ENCODE data around the gene FCRLB. TPM values are rescaled to one million over a fixed set of nuclear protein-coding genes. Genes with fewer than 3 reads are reported as not detected.

The FCRLB gene
- total RNA-seq, 2 experiments from 2014 or later, result 0.35 to 0.43 TPM

DNA sequence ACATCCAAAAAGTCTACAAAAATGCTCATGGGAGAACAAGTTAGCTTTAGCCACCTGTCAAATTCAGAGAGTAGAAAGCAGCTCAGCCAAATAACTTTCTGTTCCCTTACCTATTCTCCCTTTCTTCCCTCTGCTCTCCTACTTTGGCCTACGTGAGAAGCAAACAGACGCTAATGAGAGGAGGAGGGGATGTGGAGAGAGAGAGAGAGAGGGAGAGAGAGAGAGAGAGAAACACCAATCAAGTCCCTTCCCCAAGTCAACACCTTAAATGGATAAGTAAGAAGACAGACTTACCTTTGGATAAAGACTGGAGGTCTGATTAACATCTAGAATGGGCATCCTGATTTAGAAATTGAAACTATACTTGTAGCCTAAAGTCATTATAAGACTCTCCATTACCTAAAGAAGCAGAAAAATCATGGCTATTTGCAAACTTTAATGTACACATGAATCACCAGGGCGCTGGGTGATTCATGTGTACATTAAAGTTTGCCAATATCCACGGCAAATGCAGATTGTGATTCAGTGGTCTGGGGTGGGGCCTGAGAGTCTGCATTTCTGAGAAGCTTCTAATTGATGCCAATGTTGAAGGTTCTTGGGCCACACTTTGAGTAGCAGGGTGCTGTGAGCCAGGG lies 15.1 kb downstream of the FCRLB start:
- ChIA-PET POLR2A (interaction anchor here (1.5 to 3.1 kb wide), 2 partner anchors 10 to 13 kb away, joined by 7 to 18 read pairs; partner anchors contain the start of gene DUSP12), CTCF (interaction anchor here (0.7 to 7.9 kb wide), 7 partner anchors 10 to 253 kb away, joined by 3 to 67 read pairs (median 6); partner anchors contain the start of gene DUSP12)
- H3K27ac Mint-ChIP-seq, result no peak overlapping the region
- no peaks in the 10 kb centered on the region for H3K9me3 Mint-ChIP-seq
- peaks cover 30% of the 10 kb centered on the region for H3K27me3 Mint-ChIP-seq
- H3K36me3 Mint-ChIP-seq (ENCODE audit: low read depth), result no peaks in the 10 kb centered on the region
- peaks cover 41% of the 10 kb centered on the region for H3K4me1 Mint-ChIP-seq
- DNase-seq, result no peak
- H3K4me3 Mint-ChIP-seq, result no peak overlapping the region

- H3K27me3 Mint-ChIP-seq, result peaks cover 25% of the 10 kb centered on the region
- no peak overlapping the region for H3K27ac Mint-ChIP-seq
- ChIA-PET CTCF (interaction anchor here (0.7 to 7.9 kb wide), 11 partner anchors 8 to 254 kb away, joined by 3 to 67 read pairs (median 5); partner anchors contain the start of gene DUSP12), POLR2A (interaction anchor here (1.5 to 4.3 kb wide), 3 partner anchors 11 to 12 kb away, joined by 7 to 22 read pairs (median 18); partner anchors contain the start of gene DUSP12)
- H3K4me1 Mint-ChIP-seq, result peaks cover 41% of the 10 kb centered on the region
- H3K36me3 Mint-ChIP-seq (ENCODE audit: low read depth), result no peaks in the 10 kb centered on the region
- H3K9me3 Mint-ChIP-seq, result no peaks in the 10 kb centered on the region
- DNase-seq, result no peak
- no peak overlapping the region for H3K4me3 Mint-ChIP-seq
These were observed 16.3 kb downstream of the FCRLB start for GRCh38 chr1:161737625-161738024.

- H3K27ac Mint-ChIP-seq, result peak overlapping the region; percentile 77
- H3K4me1 Mint-ChIP-seq, result peaks cover 48% of the 10 kb centered on the region
These were observed 17.4 kb downstream of the FCRLB start for GRCh38 chr1:161738627-161739287.

DNA sequence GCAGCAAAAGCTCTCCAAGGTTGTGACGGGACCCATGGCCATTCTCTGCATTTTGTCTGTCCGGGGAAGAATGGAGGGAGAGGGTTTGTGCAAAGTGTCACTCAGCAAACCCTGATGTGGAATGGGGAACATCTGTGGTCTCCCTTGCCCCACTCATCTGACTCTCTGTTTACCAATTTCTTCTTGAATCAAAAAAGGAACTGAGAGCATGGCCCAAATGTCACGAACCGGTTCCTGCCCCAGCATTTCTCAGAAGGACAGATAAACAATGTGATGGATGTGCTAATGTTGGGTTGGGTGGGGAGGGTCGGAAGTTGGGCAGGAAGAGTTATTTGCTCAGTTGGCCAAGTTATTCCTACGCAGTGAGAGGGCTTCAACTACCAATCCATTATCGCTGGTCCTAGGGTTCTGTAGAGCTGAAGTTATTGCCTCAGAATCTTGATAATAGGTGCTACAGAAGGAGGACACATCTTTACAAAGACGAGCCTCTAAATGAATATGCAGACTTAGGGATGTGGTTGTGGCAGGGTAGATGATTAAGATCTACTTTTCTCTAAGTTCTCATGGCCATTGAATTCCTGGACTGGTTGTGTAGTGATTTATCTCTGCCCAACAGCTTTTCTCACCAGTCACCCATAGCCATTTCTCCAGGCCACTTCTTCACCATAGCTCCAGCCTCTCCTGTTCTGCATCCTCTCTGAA lies 18.7 kb downstream of the FCRLB start:
- ChIA-PET POLR2A (interaction anchor here (0.7 to 4.3 kb wide), 5 partner anchors 9 to 256 kb away, joined by 3 to 22 read pairs (median 8); partner anchors contain the start of gene DUSP12), CTCF (interaction anchor here (0.9 to 7.9 kb wide), 12 partner anchors 9 to 297 kb away, joined by 3 to 67 read pairs (median 9); partner anchors contain the start of genes DUSP12 and FCGR2A)
- peaks cover 59% of the 10 kb centered on the region for H3K4me1 Mint-ChIP-seq
- peak overlapping the region; percentile 50 for H3K27ac Mint-ChIP-seq
- no peaks in the 10 kb centered on the region for H3K9me3 Mint-ChIP-seq
- H3K4me3 Mint-ChIP-seq, result no peak overlapping the region
- H3K27me3 Mint-ChIP-seq, result peaks cover 22% of the 10 kb centered on the region
- no peaks in the 10 kb centered on the region for H3K36me3 Mint-ChIP-seq (ENCODE audit: low read depth)
- no peak for DNase-seq

More at GRCh38 chr1:161738627-161739287, 17.4 kb downstream of the FCRLB start:
- Mint-ChIP-seq H3K36me3 (ENCODE audit: low read depth) (no peaks in the 10 kb centered on the region), H3K4me3 (peak overlapping the region; percentile 11), H3K9me3 (no peaks in the 10 kb centered on the region), H3K27me3 (peaks cover 20% of the 10 kb centered on the region)
- ChIA-PET CTCF (interaction anchor here (0.6 to 7.9 kb wide), 18 partner anchors 9 to 298 kb away, joined by 3 to 67 read pairs (median 4); partner anchors contain the start of genes DUSP12 and FCGR2A), POLR2A (interaction anchor here (1.0 to 4.3 kb wide), 5 partner anchors 11 to 250 kb away, joined by 3 to 22 read pairs (median 8); partner anchors contain the start of gene DUSP12)
- DNase-seq, result peak; percentile 84

- Mint-ChIP-seq H3K9me3 (no peaks in the 10 kb centered on the region), H3K36me3 (ENCODE audit: low read depth) (no peaks in the 10 kb centered on the region), H3K4me1 (peaks cover 64% of the 10 kb centered on the region), H3K27ac (no peak overlapping the region), H3K4me3 (no peak overlapping the region), H3K27me3 (peaks cover 28% of the 10 kb centered on the region)
- ChIA-PET POLR2A (interaction anchor here (0.7 to 4.3 kb wide), 3 partner anchors 8 to 257 kb away, joined by 3 to 22 read pairs (median 3); no protein-coding TSS in a partner anchor), CTCF (interaction anchor here (0.7 to 7.9 kb wide), 13 partner anchors 8 to 296 kb away, joined by 3 to 67 read pairs (median 6); partner anchors contain the start of gene DUSP12)
- DNase-seq, result no peak
These were observed 19.6 kb downstream of the FCRLB start for GRCh38 chr1:161740921-161741320.

GRCh38 chr1:161743231-161743630 lies 21.9 kb downstream of the FCRLB start:
- no peak for DNase-seq
- H3K36me3 Mint-ChIP-seq (ENCODE audit: low read depth), result no peaks in the 10 kb centered on the region
- H3K27ac Mint-ChIP-seq, result no peak overlapping the region
- peaks cover 24% of the 10 kb centered on the region for H3K27me3 Mint-ChIP-seq
- peaks cover 60% of the 10 kb centered on the region for H3K4me1 Mint-ChIP-seq
- no peak overlapping the region for H3K4me3 Mint-ChIP-seq
- ChIA-PET CTCF (interaction anchor here (1.1 to 7.9 kb wide), 3 partner anchors 13 to 259 kb away, joined by 3 to 67 read pairs (median 56); no protein-coding TSS in a partner anchor), POLR2A (no interaction called here)
- H3K9me3 Mint-ChIP-seq, result no peaks in the 10 kb centered on the region

GRCh38 chr1:161747801-161748200 lies 26.5 kb downstream of the FCRLB start:
- Mint-ChIP-seq H3K4me3 (no peak overlapping the region), H3K9me3 (no peaks in the 10 kb centered on the region), H3K27ac (no peak overlapping the region), H3K4me1 (peaks cover 59% of the 10 kb centered on the region), H3K36me3 (ENCODE audit: low read depth) (peaks cover 21% of the 10 kb centered on the region), H3K27me3 (peaks cover 14% of the 10 kb centered on the region)
- no peak for DNase-seq
- ChIA-PET CTCF (interaction anchor here (0.6 to 3.2 kb wide), 3 partner anchors 8 to 289 kb away, joined by 4 to 28 read pairs (median 11); no protein-coding TSS in a partner anchor), POLR2A (no interaction called here)

- peak within 1 kb of the TSS; percentile 97 for H3K27ac Mint-ChIP-seq
- DNase-seq, result peak; percentile 89
- H3K36me3 Mint-ChIP-seq (ENCODE audit: low read depth), result peaks cover 37% of the 10 kb centered on the region
- H3K4me3 Mint-ChIP-seq, result peak within 1 kb of the TSS; percentile 98
- peaks cover 6% of the 10 kb centered on the region for H3K9me3 Mint-ChIP-seq
- peaks cover 8% of the 10 kb centered on the region for H3K27me3 Mint-ChIP-seq
- POLR2A ChIA-PET, result interaction anchor here (0.7 to 1.9 kb wide), 17 partner anchors 9 to 568 kb away, joined by 3 to 27 read pairs (median 4); partner anchors contain the start of gene ATF6
- CTCF ChIA-PET, result interaction anchor here (0.8 to 3.2 kb wide), 12 partner anchors 10 to 524 kb away, joined by 3 to 28 read pairs (median 6); partner anchors contain the start of gene TOMM40L
- H3K4me1 Mint-ChIP-seq, result peaks cover 51% of the 10 kb centered on the region
These were observed 28.4 kb downstream of the FCRLB start, which contains the start of gene DUSP12 for GRCh38 chr1:161749509-161750407. DUSP12 (plus strand) TSS chr1:161749786; CDS start chr1:161749802, 16 bp downstream.

DNA sequence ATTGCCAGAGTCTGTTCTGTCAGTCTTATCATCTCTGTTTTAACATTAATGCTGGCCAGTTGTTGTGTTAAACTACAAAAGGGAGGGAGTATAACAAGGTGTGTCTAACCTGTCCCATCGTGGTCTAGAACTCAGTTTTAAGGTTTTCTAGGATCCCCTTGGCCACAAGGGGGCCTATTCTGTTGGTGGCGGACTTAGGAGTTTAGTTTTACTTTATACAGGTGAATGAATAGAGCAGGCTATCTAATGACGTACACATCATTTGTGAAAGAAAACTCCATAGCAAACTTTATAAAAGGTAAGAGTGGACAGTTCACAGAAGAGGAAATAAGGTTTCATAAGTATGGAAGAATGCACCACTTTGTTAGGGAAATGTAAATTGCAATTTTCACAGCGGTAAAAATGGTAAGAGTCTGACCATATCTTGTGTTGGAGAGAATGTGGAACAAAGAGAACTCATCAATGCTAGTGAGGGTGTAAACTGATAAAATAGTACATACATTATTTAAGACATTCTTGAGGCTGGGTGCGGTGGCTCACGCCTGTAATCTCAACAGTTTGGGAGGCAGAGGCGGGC lies 42.3 kb downstream of the FCRLB start:
- Mint-ChIP-seq H3K4me1 (peaks cover 52% of the 10 kb centered on the region), H3K9me3 (no peaks in the 10 kb centered on the region), H3K27ac (peak overlapping the region; percentile 7), H3K36me3 (ENCODE audit: low read depth) (peaks cover 15% of the 10 kb centered on the region), H3K4me3 (peak overlapping the region; percentile 2), H3K27me3 (no peaks in the 10 kb centered on the region)
- ChIA-PET POLR2A (no interaction called here), CTCF (interaction anchor here (1.2 to 3.7 kb wide), 4 partner anchors 10 to 273 kb away, joined by 3 to 21 read pairs (median 6); partner anchors contain the start of gene DUSP12)
- DNase-seq, result peak; percentile 41

DNA sequence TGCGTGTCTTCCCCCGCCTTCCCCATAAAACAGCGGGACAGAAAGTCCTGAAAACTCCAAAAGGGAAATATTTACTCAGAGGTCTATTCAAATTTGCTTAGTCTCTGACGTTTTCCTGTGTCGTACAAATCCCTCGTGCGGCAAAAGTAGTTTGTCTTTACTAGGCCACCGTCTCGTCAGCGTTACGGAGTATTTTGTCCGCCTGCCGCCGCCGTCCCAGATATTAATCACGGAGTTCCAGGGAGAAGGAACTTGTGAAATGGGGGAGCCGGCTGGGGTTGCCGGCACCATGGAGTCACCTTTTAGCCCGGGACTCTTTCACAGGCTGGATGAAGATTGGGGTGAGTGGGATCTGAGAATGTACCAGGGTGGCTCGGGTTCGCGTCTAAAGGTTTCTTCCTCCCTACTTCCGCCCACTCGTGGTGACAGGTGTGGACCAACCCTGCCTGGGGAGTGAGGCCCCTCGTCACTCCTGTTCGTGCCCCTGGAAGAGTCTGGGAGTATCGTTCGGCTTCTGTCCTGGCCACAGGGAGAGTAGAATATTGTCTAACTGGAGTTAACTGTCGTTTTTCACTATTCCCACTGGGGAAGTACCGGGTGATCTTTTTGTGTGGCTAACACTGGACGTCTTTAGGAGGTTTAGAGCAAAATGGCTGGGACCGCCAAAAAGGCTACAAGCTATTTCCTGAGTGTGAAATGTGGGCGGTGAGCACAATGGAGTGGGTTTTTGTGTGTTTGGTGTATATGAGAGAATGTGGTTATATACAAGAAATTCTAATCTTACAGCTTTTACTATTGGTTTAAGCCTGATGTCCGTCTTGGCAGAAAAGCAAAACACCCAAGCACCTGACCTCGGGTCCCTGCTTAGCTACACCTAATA lies 45.0 kb downstream of the FCRLB start, which contains the start of gene ATF6:
ATF6 (plus strand) TSS at position 219 of the 880 bp plus-strand sequence; CDS start at position 260, 41 bp downstream.
- H3K27me3 Mint-ChIP-seq, result no peaks in the 10 kb centered on the region
- H3K27ac Mint-ChIP-seq, result peak within 1 kb of the TSS; percentile 91
- CTCF ChIA-PET, result interaction anchor here (0.7 to 2.1 kb wide), 4 partner anchors 13 to 271 kb away, joined by 3 to 8 read pairs (median 4); partner anchors contain the start of gene DUSP12
- peak; percentile 85 for DNase-seq
- peaks cover 10% of the 10 kb centered on the region for H3K36me3 Mint-ChIP-seq (ENCODE audit: low read depth)
- peak within 1 kb of the TSS; percentile 97 for H3K4me3 Mint-ChIP-seq
- H3K4me1 Mint-ChIP-seq, result peaks cover 60% of the 10 kb centered on the region
- POLR2A ChIA-PET, result interaction anchor here (0.6 to 2.1 kb wide), 8 partner anchors 10 to 737 kb away, joined by 3 to 27 read pairs (median 3); partner anchors contain the start of genes DUSP12 and TOMM40L
- no peaks in the 10 kb centered on the region for H3K9me3 Mint-ChIP-seq
